ENCODE data around the gene TIGD6.

GRCh38 chr5:149953436-149954121 lies 46.9 kb downstream of the TIGD6 start:
- no peak for TF ChIP-seq CTCF (IDR thresholded peaks at IDR 0.05; ENCODE audit: low read depth, low read length, poor library complexity, severe bottlenecking)
- no peak for TF ChIP-seq EZH2phosphoT487 (IDR thresholded peaks at IDR 0.05; ENCODE audit: borderline replicate concordance, low read length)

Data from DOHH2 (cell line).